ENCODE results near the gene CREG2.

The CREG2 gene

DNA sequence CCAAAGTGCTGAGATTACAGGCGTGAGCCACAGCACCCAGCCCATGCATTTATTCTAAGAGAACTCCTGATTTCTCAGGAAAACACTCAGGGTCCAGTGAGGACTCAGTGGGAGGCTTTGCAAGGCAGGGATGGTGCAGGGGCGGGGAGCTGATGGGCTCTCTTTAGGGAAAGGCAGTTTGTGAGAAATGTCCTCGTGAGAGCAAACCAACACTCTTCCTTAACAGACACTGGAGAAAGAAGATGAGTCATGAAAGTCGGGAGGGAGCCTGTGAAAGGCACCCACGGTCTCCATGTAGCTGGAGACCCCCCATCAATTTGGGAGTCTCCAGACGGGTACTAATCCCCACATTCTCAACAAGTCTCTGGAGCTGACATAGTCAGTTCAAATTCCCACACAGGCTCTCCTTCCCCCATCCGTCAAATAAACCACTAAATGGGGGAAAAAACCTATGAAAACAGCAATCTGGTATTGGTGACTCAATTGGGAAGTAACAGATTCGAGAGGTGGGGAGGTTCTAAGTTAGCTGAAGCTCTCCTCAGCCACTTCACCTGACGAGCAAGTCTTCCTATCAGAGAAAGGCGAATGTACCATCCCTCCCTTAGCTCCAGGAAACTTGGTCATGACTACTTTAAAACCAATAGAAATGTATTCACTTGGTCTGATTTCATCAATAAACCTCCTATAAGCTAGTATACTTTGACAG lies 11.0 kb upstream of the CREG2 start:
- no peak overlapping the region for H3K4me3 ChIP-seq (ENCODE audit: low read length)
- no peaks in the 10 kb centered on the region for H3F3A ChIP-seq (ENCODE audit: insufficient read depth, low read length)
- no peaks in the 10 kb centered on the region for H3K4me1 ChIP-seq (ENCODE audit: low read length)
- H3K9me3 ChIP-seq (replicated peaks; ENCODE audit: insufficient read depth, low read length) = no peaks in the 10 kb centered on the region
- no peak overlapping the region for H3K27ac ChIP-seq (ENCODE audit: low read length)
- H3K79me2 ChIP-seq (ENCODE audit: low read length) = no peaks in the 10 kb centered on the region
- H2AFZ ChIP-seq (ENCODE audit: low read length) = no peak overlapping the region
- no peaks in the 10 kb centered on the region for H3K9me2 ChIP-seq (replicated peaks; ENCODE audit: insufficient read depth, low read length)
- no peak overlapping the region for H3K4me2 ChIP-seq (ENCODE audit: low read depth, low read length)
- DNase-seq = no peak
- H3K27me3 ChIP-seq (replicated peaks; ENCODE audit: insufficient read depth, low read length) = no peaks in the 10 kb centered on the region
- H3K9ac ChIP-seq (ENCODE audit: low read length) = no peak overlapping the region
- TF ChIP-seq EZH2 (optimal IDR thresholded peaks at IDR 0.05; ENCODE audit: low read depth, low read length) (no peak), EZH2phosphoT487 (IDR thresholded peaks at IDR 0.05; ENCODE audit: low read length) (no peak)
- TF ChIP-seq, protein P1, sequence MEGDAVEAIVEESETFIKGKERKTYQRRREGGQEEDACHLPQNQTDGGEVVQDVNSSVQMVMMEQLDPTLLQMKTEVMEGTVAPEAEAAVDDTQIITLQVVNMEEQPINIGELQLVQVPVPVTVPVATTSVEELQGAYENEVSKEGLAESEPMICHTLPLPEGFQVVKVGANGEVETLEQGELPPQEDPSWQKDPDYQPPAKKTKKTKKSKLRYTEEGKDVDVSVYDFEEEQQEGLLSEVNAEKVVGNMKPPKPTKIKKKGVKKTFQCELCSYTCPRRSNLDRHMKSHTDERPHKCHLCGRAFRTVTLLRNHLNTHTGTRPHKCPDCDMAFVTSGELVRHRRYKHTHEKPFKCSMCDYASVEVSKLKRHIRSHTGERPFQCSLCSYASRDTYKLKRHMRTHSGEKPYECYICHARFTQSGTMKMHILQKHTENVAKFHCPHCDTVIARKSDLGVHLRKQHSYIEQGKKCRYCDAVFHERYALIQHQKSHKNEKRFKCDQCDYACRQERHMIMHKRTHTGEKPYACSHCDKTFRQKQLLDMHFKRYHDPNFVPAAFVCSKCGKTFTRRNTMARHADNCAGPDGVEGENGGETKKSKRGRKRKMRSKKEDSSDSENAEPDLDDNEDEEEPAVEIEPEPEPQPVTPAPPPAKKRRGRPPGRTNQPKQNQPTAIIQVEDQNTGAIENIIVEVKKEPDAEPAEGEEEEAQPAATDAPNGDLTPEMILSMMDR (IDR thresholded peaks at IDR 0.05; ENCODE audit: low read length) = no peak
- no peaks in the 10 kb centered on the region for H3K36me3 ChIP-seq (replicated peaks; ENCODE audit: insufficient read depth, low read length)
- no peaks in the 10 kb centered on the region for H4K20me1 ChIP-seq (ENCODE audit: insufficient read depth, low read length)

DNA sequence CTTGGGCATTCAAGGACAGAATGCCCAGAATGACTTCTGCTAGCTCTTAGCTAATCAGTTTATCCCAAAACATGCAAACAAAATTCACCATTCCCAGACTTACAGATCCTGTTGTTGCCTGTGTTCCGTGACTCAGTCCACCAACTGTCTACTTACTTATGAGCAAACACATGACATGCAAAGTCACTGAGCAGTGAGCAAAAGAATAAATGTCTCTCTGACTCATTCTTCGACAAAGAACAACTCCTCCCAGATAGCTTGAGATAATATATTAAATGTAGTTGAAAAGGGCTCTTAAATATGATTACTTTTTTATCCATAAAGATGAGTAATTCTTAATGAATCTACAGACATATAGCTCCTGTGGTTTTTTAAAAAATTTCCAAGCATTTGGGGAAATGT lies 9.0 kb upstream of the CREG2 start:
- Histone ChIP-seq H3K9me3 (replicated peaks; ENCODE audit: insufficient read depth, low read length) (no peaks in the 10 kb centered on the region), H3K4me2 (ENCODE audit: low read depth, low read length) (no peak overlapping the region), H3K9me2 (replicated peaks; ENCODE audit: insufficient read depth, low read length) (no peaks in the 10 kb centered on the region), H3K9ac (ENCODE audit: low read length) (no peak overlapping the region), H3K27me3 (replicated peaks; ENCODE audit: insufficient read depth, low read length) (no peaks in the 10 kb centered on the region), H3K79me2 (ENCODE audit: low read length) (no peaks in the 10 kb centered on the region), H3F3A (ENCODE audit: insufficient read depth, low read length) (no peaks in the 10 kb centered on the region), H3K4me3 (ENCODE audit: low read length) (no peak overlapping the region), H4K20me1 (ENCODE audit: insufficient read depth, low read length) (no peaks in the 10 kb centered on the region), H3K36me3 (replicated peaks; ENCODE audit: insufficient read depth, low read length) (no peaks in the 10 kb centered on the region), H3K4me1 (ENCODE audit: low read length) (no peaks in the 10 kb centered on the region), H3K27ac (ENCODE audit: low read length) (no peak overlapping the region), H2AFZ (ENCODE audit: low read length) (no peak overlapping the region)
- no peak for DNase-seq
- no peak for TF ChIP-seq EZH2 (optimal IDR thresholded peaks at IDR 0.05; ENCODE audit: low read depth, low read length)
- TF ChIP-seq, protein P1 (IDR thresholded peaks at IDR 0.05; ENCODE audit: low read length) = no peak
- TF ChIP-seq EZH2phosphoT487 (IDR thresholded peaks at IDR 0.05; ENCODE audit: low read length) = no peak

DNA sequence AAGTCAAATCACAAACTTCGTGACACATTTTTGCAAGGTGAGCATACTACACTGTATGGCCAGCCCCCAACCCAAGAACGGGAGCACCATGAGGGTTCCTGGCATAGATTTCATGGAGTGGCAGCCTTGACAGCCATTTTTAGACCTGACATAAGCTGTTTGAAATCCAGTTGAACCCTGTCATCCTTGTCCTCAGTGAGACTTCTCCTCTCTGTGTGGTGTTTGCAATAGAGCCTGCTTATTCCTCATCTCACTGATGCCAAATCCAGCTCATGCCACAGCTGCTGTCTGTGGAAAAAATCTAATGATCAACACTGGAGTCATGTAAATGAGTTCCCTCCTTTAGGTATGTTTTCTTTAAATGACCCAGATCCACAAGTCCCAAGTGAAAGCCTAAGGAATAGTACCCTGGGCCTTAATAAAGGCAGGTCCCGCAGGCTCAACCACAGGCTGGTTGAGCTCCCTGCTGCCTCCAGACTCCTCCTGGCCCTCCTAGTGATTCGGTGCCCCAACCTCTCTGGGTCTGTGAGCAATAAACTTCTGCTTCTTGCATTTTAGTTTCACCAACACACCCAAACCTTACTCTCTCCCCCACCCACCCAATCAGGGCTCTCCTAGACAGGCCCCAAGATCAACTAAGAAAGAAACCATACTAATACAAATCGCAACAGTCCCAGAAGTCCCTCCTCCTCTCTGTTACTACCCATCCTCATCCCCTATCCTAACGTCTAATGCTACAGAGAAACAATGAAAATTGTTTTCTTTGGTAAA lies 8.4 kb upstream of the CREG2 start:
- DNase-seq = no peak
- Histone ChIP-seq H3F3A (ENCODE audit: insufficient read depth, low read length) (no peaks in the 10 kb centered on the region), H2AFZ (ENCODE audit: low read length) (no peak overlapping the region), H3K36me3 (replicated peaks; ENCODE audit: insufficient read depth, low read length) (no peaks in the 10 kb centered on the region), H3K9ac (ENCODE audit: low read length) (no peak overlapping the region), H3K4me1 (ENCODE audit: low read length) (no peaks in the 10 kb centered on the region), H3K9me2 (replicated peaks; ENCODE audit: insufficient read depth, low read length) (no peaks in the 10 kb centered on the region), H3K4me3 (ENCODE audit: low read length) (no peak overlapping the region), H4K20me1 (ENCODE audit: insufficient read depth, low read length) (no peaks in the 10 kb centered on the region), H3K4me2 (ENCODE audit: low read depth, low read length) (no peak overlapping the region), H3K27me3 (replicated peaks; ENCODE audit: insufficient read depth, low read length) (no peaks in the 10 kb centered on the region), H3K9me3 (replicated peaks; ENCODE audit: insufficient read depth, low read length) (no peaks in the 10 kb centered on the region), H3K79me2 (ENCODE audit: low read length) (no peaks in the 10 kb centered on the region), H3K27ac (ENCODE audit: low read length) (no peak overlapping the region)
- TF ChIP-seq EZH2 (optimal IDR thresholded peaks at IDR 0.05; ENCODE audit: low read depth, low read length) (no peak), EZH2phosphoT487 (IDR thresholded peaks at IDR 0.05; ENCODE audit: low read length) (no peak)
- TF ChIP-seq, protein P1 (IDR thresholded peaks at IDR 0.05; ENCODE audit: low read length) = no peak
